CD4-positive, alpha-beta T cell (primary cell): ENCODE data around the gene SV2A. TPM values are rescaled to one million over a fixed set of nuclear protein-coding genes. Genes with fewer than 3 reads are reported as not detected.
A peak's percentile ranks its signal among the peaks of the same experiment; 100 is the strongest.

Source experiments
- ATAC-seq: fragments of 200-7000 bp; cut with Tn5 transposase; one replicate; pipeline ENCODE4 v1.10.0; 2022; ENCODE audit warnings: mild to moderate bottlenecking; ENCODE audit not compliant: poor library complexity
- CTCF ChIA-PET: fragments of 350-600 bp; sonication (Branson Sonifier 250); formaldehyde crosslinking; loops from one replicate; lab custom pipeline; 2021; ENCODE audit warnings: antibody characterized with exemption, inconsistent platforms; lab: Charles Lee
- POLR2A ChIA-PET: fragments of 350-600 bp; sonication (Branson Sonifier 250); formaldehyde crosslinking; loops from one replicate; lab custom pipeline; 2021; ENCODE audit warnings: antibody characterized with exemption, inconsistent platforms; lab: Charles Lee
- DNase-seq, 14 experiments: peaks; one replicate each; pipeline ENCODE4 v3.0.0-alpha.2; 2013 to 2020; ENCODE audit warnings: mixed read lengths in 2 of 14
- H3K27ac ChIP-seq, 2 donors: one replicate each; pipeline versions ENCODE4 v1.5.1 to v1.7.0; 2013; ENCODE audit warnings: low read length in 2 of 2, low read depth in 1 of 2, mild to moderate bottlenecking in 1 of 2
- H3K27me3 ChIP-seq, 2 experiments: 1 replicate in 1 of 2; 2 replicates in 1 of 2; pipeline versions ENCODE4 v1.6.1 to v1.7.0; 2013; ENCODE audit warnings: low read length in 2 of 2, control low read depth in 1 of 2, mild to moderate bottlenecking in 1 of 2, moderate library complexity in 1 of 2; ENCODE audit not compliant: insufficient read depth in 2 of 2, control insufficient read depth in 1 of 2
- H3K36me3 ChIP-seq: one replicate; pipeline ENCODE4 v1.6.1; 2013; ENCODE audit warnings: low read length, control low read depth; ENCODE audit not compliant: insufficient read depth
- H3K4me1 ChIP-seq: one replicate; pipeline ENCODE4 v1.6.1; 2013; ENCODE audit warnings: low read length, control low read depth; ENCODE audit not compliant: insufficient read depth
- H3K4me3 ChIP-seq: one replicate; pipeline ENCODE4 v1.5.1; 2013; ENCODE audit warnings: mild to moderate bottlenecking, low read length, moderate library complexity
- H3K9me3 ChIP-seq, 2 experiments: 1 replicate in 1 of 2; 2 replicates in 1 of 2; pipeline versions ENCODE4 v1.6.1 to v1.7.0; 2013; ENCODE audit warnings: low read length in 2 of 2, mild to moderate bottlenecking in 2 of 2, control low read depth in 1 of 2, moderate library complexity in 1 of 2; ENCODE audit not compliant: control insufficient read depth in 1 of 2, insufficient read depth in 1 of 2
- H3K27ac Mint-ChIP-seq: one replicate; pipeline ENCODE4 v1.8.0; 2020; ENCODE audit warnings: mixed read lengths
- H3K27me3 Mint-ChIP-seq: one replicate; pipeline ENCODE4 v1.8.0; 2021; ENCODE audit warnings: mixed read lengths
- H3K36me3 Mint-ChIP-seq: one replicate; pipeline ENCODE4 v1.8.0; 2021; ENCODE audit warnings: low read depth, mixed read lengths
- H3K4me1 Mint-ChIP-seq: one replicate; pipeline ENCODE4 v1.8.0; 2021; ENCODE audit warnings: low read depth, mixed read lengths
- H3K4me3 Mint-ChIP-seq: one replicate; pipeline ENCODE4 v1.8.0; 2020; ENCODE audit warnings: mild to moderate bottlenecking, mixed read lengths
- H3K9me3 Mint-ChIP-seq: one replicate; pipeline ENCODE4 v1.8.0; 2020; ENCODE audit warnings: mixed read lengths
- CTCF ChIP-seq: fragments of 200-600 bp; IDR thresholded peaks from one replicate; pipeline ENCODE4 v1.8.0; 2022; ENCODE audit warnings: antibody characterized with exemption, mild to moderate bottlenecking
- intact Hi-C, 2 experiments: fragments of 100-400 bp; cut with DNase I in 1 of 2; cut with micrococcal nuclease in 1 of 2; formaldehyde crosslinking; loops; one replicate each; pipeline versions ENCODE4 v1.15.1 to v1.9.0; 2023 to 2025; cut with DNase I, micrococcal nuclease
- total RNA-seq, 174 experiments: library from RNA in 2 of 174; stranded (reverse) in 2 of 174; gene quantifications; one replicate each; pipeline ENCODE4 v1.2.3 and lab custom pipeline; 2021 to 2026

SV2A gene
- total RNA-seq, 2 experiments from 2014 or later = 2.5 to 2.9 TPM

DNA sequence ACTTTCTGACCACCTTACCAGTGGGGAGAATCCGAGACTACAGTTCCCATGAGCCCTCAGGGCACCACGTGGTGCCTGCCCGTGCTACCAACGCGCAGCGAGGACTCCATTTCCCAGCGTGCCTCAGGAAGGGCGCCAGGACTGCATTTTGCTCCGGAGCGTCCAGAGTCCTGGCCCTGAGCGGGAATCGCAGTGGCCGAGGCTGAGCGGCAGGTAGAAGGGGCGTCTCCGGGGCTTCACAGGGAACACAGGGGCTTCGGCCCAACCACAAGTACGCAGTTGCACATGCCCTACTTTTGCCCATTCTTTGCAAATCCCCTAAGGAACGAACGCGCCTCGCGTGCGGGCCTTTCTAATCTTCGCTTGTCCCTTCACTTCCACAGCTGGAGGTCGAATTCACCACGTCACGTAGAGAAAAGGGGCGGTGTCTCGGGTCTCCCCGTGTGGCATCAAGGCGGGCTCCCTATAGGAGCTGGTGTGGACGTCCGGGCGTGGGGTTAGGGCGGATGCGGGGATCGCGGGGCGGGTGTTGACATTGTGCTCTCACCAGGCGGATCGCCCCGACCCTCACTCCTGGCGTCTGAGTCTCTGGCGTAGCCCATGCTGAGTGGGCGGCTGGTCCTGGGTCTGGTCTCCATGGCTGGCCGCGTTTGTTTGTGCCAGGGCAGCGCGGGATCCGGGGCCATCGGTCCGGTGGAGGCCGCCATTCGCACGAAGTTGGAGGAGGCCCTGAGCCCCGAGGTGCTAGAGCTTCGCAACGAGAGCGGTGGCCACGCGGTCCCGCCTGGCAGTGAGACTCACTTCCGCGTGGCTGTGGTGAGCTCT, 18.0 kb downstream of the SV2A start, which contains the start of gene BOLA1:
Gene BOLA1 (plus strand): TSS at position 109 of the 825 bp plus-strand sequence. CDS start 492 bp downstream, at position 601.
- POLR2A ChIA-PET = interaction anchor here (0.6 to 3.4 kb wide), 10 partner anchors 12 to 287 kb away, joined by 3 to 124 read pairs (median 3); partner anchors contain the start of genes OTUD7B, SF3B4 and VPS45
- H3K27me3 Mint-ChIP-seq = no peaks in the 10 kb centered on the region
- CTCF ChIA-PET = interaction anchor here (1.3 kb wide), 1 partner anchor 12 kb away, joined by 4 read pairs; a partner anchor contains a TSS
- peaks cover 2% of the 10 kb centered on the region for H3K36me3 ChIP-seq
- H3K36me3 Mint-ChIP-seq = peaks cover 8% of the 10 kb centered on the region
- intact Hi-C loops = loop anchor here (1.0 to 2.0 kb wide), 3 partner anchors 11 to 28 kb away; partner anchors contain the start of gene SF3B4 (in 2 of the 2)
- H3K27me3 ChIP-seq = no peaks in the 10 kb centered on the region
- TF ChIP-seq CTCF = no peak
- H3K4me1 Mint-ChIP-seq = peaks cover 21% of the 10 kb centered on the region
- H3K4me3 Mint-ChIP-seq = peak within 1 kb of the TSS; percentile 93
- H3K27ac ChIP-seq = peak within 1 kb of the TSS; percentile 73 to 86
- peak within 1 kb of the TSS; percentile 84 for H3K4me3 ChIP-seq
- H3K9me3 ChIP-seq = no peaks in the 10 kb centered on the region
- H3K27ac Mint-ChIP-seq = peak within 1 kb of the TSS; percentile 91
- ATAC-seq = peak; percentile 96
- H3K4me1 ChIP-seq = peaks cover 13% of the 10 kb centered on the region
- peak; percentile 62 to 91 (median 75) for DNase-seq
- no peaks in the 10 kb centered on the region for H3K9me3 Mint-ChIP-seq

DNA sequence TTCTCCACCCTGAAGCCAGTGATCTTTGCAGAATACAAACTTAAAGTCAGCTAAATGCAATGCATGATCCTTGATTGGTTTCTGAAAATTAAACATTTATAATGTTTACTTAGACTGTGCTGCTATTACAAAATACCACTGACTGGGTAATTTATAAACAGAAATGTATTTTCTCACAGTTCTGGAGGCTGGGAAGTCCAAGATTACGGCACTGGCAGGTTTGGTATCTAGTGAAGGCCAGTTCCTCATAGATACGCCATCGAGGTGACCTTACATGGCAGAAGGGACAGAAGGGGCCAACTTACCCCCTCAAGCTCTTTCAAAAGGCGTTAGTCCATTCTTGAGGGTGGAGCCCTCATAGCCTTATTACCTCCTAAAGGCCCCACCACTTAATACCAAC, 21.1 kb downstream of the SV2A start:
- H3K27ac ChIP-seq = no peak overlapping the region
- Mint-ChIP-seq H3K4me3 (no peak overlapping the region), H3K9me3 (no peaks in the 10 kb centered on the region), H3K36me3 (peaks cover 8% of the 10 kb centered on the region), H3K4me1 (peaks cover 21% of the 10 kb centered on the region), H3K27ac (no peak overlapping the region), H3K27me3 (no peaks in the 10 kb centered on the region)
- ATAC-seq = no peak
- POLR2A ChIA-PET = interaction anchor here (1.8 kb wide), 1 partner anchor 9 kb away, joined by 11 read pairs; a partner anchor contains a TSS
- peaks cover 13% of the 10 kb centered on the region for H3K4me1 ChIP-seq
- no peak for TF ChIP-seq CTCF
- intact Hi-C loops = no loop called here
- no peaks in the 10 kb centered on the region for H3K9me3 ChIP-seq
- H3K27me3 ChIP-seq = no peaks in the 10 kb centered on the region
- no peaks in the 10 kb centered on the region for H3K36me3 ChIP-seq
- no peak overlapping the region for H3K4me3 ChIP-seq
- CTCF ChIA-PET = interaction anchor here (1.5 kb wide), 1 partner anchor 8 kb away, joined by 6 read pairs; a partner anchor contains a TSS
- no peak for DNase-seq

DNA sequence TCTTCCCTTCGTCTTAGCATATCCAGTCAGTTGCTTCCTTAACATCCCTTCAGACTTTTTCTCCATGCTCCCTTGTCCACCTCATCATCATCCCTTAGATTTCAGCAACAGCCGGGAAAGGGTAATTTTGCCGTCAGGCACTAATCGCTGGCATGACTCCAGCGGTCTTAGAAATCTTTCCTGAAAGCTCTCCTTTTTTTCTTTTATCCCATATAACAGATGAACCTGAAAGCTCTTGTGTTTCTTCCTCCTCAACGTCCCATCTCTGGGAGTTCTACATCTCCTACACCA, 28.7 kb downstream of the SV2A start:
- no peak for TF ChIP-seq CTCF
- H3K27ac ChIP-seq = peak overlapping the region in 1 of 2 donors; percentile 91
- H3K27ac Mint-ChIP-seq = no peak overlapping the region
- DNase-seq (no peak), ATAC-seq (no peak)
- no peaks in the 10 kb centered on the region for H3K27me3 Mint-ChIP-seq
- intact Hi-C loops = loop anchor here (1.0 to 2.0 kb wide), 4 partner anchors 10 to 161 kb away; partner anchors contain the start of genes BOLA1 (in 2 of the 2) and SF3B4 (in 2 of the 2)
- H3K27me3 ChIP-seq = no peaks in the 10 kb centered on the region
- peaks cover 30% of the 10 kb centered on the region for H3K4me1 ChIP-seq
- peak overlapping the region; percentile 87 for H3K4me3 ChIP-seq
- H3K4me1 Mint-ChIP-seq = no peaks in the 10 kb centered on the region
- H3K36me3 ChIP-seq = no peaks in the 10 kb centered on the region
- H3K9me3 ChIP-seq = peaks cover 0 to 3% of the 10 kb centered on the region in 2 experiments
- no peaks in the 10 kb centered on the region for H3K36me3 Mint-ChIP-seq
- POLR2A ChIA-PET = interaction anchor here (0.9 to 6.7 kb wide), 16 partner anchors 10 to 475 kb away, joined by 3 to 259 read pairs (median 40); partner anchors contain the start of genes ANP32E, BOLA1, OTUD7B and RPRD2
- CTCF ChIA-PET = interaction anchor here (0.7 to 1.7 kb wide), 7 partner anchors 8 to 298 kb away, joined by 3 to 7 read pairs (median 3); no protein-coding TSS in a partner anchor
- H3K4me3 Mint-ChIP-seq = no peak overlapping the region
- no peaks in the 10 kb centered on the region for H3K9me3 Mint-ChIP-seq
